Pancreas (tissue), 10 donors: ENCODE data around the gene SHISA7. TPM values are rescaled to one million over a fixed set of nuclear protein-coding genes. Genes with fewer than 3 reads are reported as not detected.

Source experiments
- ATAC-seq, 4 donors: fragments of 200-7000 bp; cut with Tn5 transposase; one replicate each; pipeline versions ENCODE4 v1.8.0 to v1.9.1; 2020; ENCODE audit warnings: mild to moderate bottlenecking in 4 of 4, moderate library complexity in 4 of 4
- DNase-seq, 6 donors: peaks; one replicate each; pipeline ENCODE4 v3.0.0-alpha.2; 2020
- FAIRE-seq: peaks from 2 replicates; lab custom pipeline; 2012; peaks lifted over from hg19 to GRCh38; lab: Jason Lieb, UNC
- H3K27ac ChIP-seq, 4 donors: fragments of 200-600 bp; sonication (generic); 1 replicate in 3 of 4; 2 replicates in 1 of 4; pipeline versions ENCODE4 v1.5.0 to v1.8.0; 2020
- H3K27me3 ChIP-seq, 4 donors: fragments of 200-600 bp; one replicate each; pipeline ENCODE4 v1.8.0; 2021
- H3K36me3 ChIP-seq, 3 donors: fragments of 200-600 bp; sonication (generic) in 1 of 3; one replicate each; pipeline versions ENCODE4 v1.5.0 to v1.8.0; 2020 to 2021
- H3K4me1 ChIP-seq, 3 donors: fragments of 200-600 bp; one replicate each; pipeline ENCODE4 v1.8.0; 2021
- H3K4me3 ChIP-seq, 4 donors: fragments of 200-600 bp; sonication (generic) in 2 of 4; one replicate each; pipeline versions ENCODE4 v1.5.0 to v1.8.0; 2020 to 2021
- H3K9me3 ChIP-seq, 4 donors: fragments of 200-600 bp; one replicate each; pipeline ENCODE4 v1.8.0; 2021
- CTCF ChIP-seq, 4 donors: fragments of 200-600 bp; sonication (generic) in 3 of 4; IDR thresholded peaks; one replicate each; pipeline versions ENCODE4 v1.5.0 to v1.8.0; 2021; ENCODE audit warnings: antibody characterized with exemption in 4 of 4
- WGBS, 2 donors: extraction: QIAGEN DNeasy Blood & Tissue Kit; methylation state at CpG; one replicate each; pipeline ENCODE4 v1.1.7; 2013; 5-methylcytosine and 5-hydroxymethylcytosine counted together
- intact Hi-C, 3 donors: fragments of 100-400 bp; cut with DNase I; formaldehyde crosslinking; loops; one replicate each; pipeline versions ENCODE4 v1.11.1 to v1.14.2; 2022
- polyA plus RNA-seq, 2 donors: library from polyadenylated mRNA; stranded (reverse); fragments of 200-250 nt; gene quantifications; one replicate each; pipeline ENCODE4 v1.2.3, GENCODE V29; 2013
- total RNA-seq, 6 donors: library from RNA; stranded (reverse); fragmentation: NEBNext Ultra II Directional in 4 of 6; extraction: Animal tissue kit (Norgen Biotek cat#: 25700) in 4 of 6; gene quantifications; one replicate each; pipeline versions ENCODE4 v1.2.1 to v1.2.4, GENCODE V29; 2021 to 2023
- donor health status: healthy with polysubstance abuse.
- donor health status: DM: no; HTN: no; CAD: no; lungs with moderate emphysema.
- donor health status: DM: no; HTN: no; CAD: no.
- donor health status: control.
- donor health status: control.
- donor health status: Bipolar disorder and iron deficiency.
- donor health status: DM: yes; HTN: yes; CAD: no.
- donor health status: DM: no; HTN: no; CAD: no.
- donor health status: DM: no; HTN: no; CAD: no.
- donor health status: DM: yes; HTN: yes; CAD: no.

SHISA7 gene
- under 1 TPM in 3 of 6 donors, not detected in 3; 0.05 to 0.16 (median 0.06) TPM for total RNA-seq
- polyA plus RNA-seq: under 1 TPM; 0.04 to 0.33 TPM

- FAIRE-seq: no peak
- 3 to 5% methylated on average over 43 of the region's 43 CpGs for WGBS, 2 donors
- ATAC-seq: no peak
- Histone ChIP-seq H3K27ac (no peak within 1 kb of the TSS), H3K36me3 (no peaks in the 10 kb centered on the region), H3K9me3 (no peaks in the 10 kb centered on the region), H3K27me3 (peaks cover 0 to 26% (median 5%) of the 10 kb centered on the region in 4 donors), H3K4me1 (no peaks in the 10 kb centered on the region), H3K4me3 (no peak within 1 kb of the TSS)
- peak in 1 of 6 donors; percentile 46 for DNase-seq
- intact Hi-C loops: no loop called here
- no peak for TF ChIP-seq CTCF (IDR thresholded peaks at IDR 0.05)
Observed at GRCh38 chr19:55443045-55443823, at the start of gene SHISA7. TSS of gene SHISA7 (minus strand) at chr19:55443300. CDS start at chr19:55442863, 437 bp downstream.

- 27 to 29% methylated on average over 12 of the region's 12 CpGs for WGBS, 2 donors
- ATAC-seq: peak in 1 of 4 donors; percentile 34
- TF ChIP-seq CTCF (IDR thresholded peaks at IDR 0.05): no peak
- no peaks in the 10 kb centered on the region for H3K36me3 ChIP-seq
- no peaks in the 10 kb centered on the region for H3K9me3 ChIP-seq
- peak in 2 of 6 donors; percentile 3 to 19 for DNase-seq
- H3K27ac ChIP-seq: no peak overlapping the region
- no peak overlapping the region for H3K4me3 ChIP-seq
- peaks cover 0 to 4% (median 0%) of the 10 kb centered on the region in 4 donors for H3K27me3 ChIP-seq
- H3K4me1 ChIP-seq: no peaks in the 10 kb centered on the region
- no peak for FAIRE-seq
- intact Hi-C loops: no loop called here
Observed at GRCh38 chr19:55492362-55492944, 49.4 kb upstream of the SHISA7 start.

GRCh38 chr19:55491546-55492360 is 48.7 kb upstream of the SHISA7 start:
- Histone ChIP-seq H3K4me3 (no peak overlapping the region), H3K4me1 (no peaks in the 10 kb centered on the region), H3K36me3 (no peaks in the 10 kb centered on the region), H3K9me3 (no peaks in the 10 kb centered on the region), H3K27ac (no peak overlapping the region), H3K27me3 (peaks cover 0 to 4% (median 0%) of the 10 kb centered on the region in 4 donors)
- DNase-seq (peak in 1 of 6 donors; percentile 22), ATAC-seq (peak in 1 of 4 donors; percentile 2), FAIRE-seq (no peak)
- TF ChIP-seq CTCF (IDR thresholded peaks at IDR 0.05): no peak
- intact Hi-C loops: no loop called here
- WGBS, 2 donors: 52 to 55% methylated on average over 22 to 24 of the region's 24 CpGs

GRCh38 chr19:55490478-55491432 is 47.7 kb upstream of the SHISA7 start:
- no peak for ATAC-seq
- FAIRE-seq: no peak

More at GRCh38 chr19:55490478-55491432, 47.7 kb upstream of the SHISA7 start:
- WGBS, 2 donors: 65 to 71% methylated on average over 49 to 52 of the region's 52 CpGs
- H3K36me3 ChIP-seq: no peaks in the 10 kb centered on the region
- intact Hi-C loops: no loop called here
- no peaks in the 10 kb centered on the region for H3K9me3 ChIP-seq
- H3K4me3 ChIP-seq: no peak overlapping the region
- DNase-seq: peak in 2 of 6 donors; percentile 26 to 78
- H3K27me3 ChIP-seq: peaks cover 0 to 4% (median 0%) of the 10 kb centered on the region in 4 donors
- TF ChIP-seq CTCF (IDR thresholded peaks at IDR 0.05): no peak
- H3K27ac ChIP-seq: no peak overlapping the region
- no peaks in the 10 kb centered on the region for H3K4me1 ChIP-seq
